Measurements from ENCODE around the gene ZNF768. TPM values are rescaled to one million over a fixed set of nuclear protein-coding genes. Genes with fewer than 3 reads are reported as not detected.
"Not testable (repeated sequence)": the region's sequence is repeated elsewhere in the genome, so short reads cannot be mapped to it uniquely, and the experiment has no call there.

The ZNF768 gene
- total and polyA plus RNA-seq, 2 donors (not counting 1 experiment from before 2014, with no cell fraction given): 8.2 to 23.9 TPM

- Histone ChIP-seq H4K20me1 (ENCODE audit: control insufficient read depth, extremely low read depth, insufficient read depth, low read length) (no peaks in the 10 kb centered on the region), H3K36me3 (ENCODE audit: control insufficient read depth, insufficient read depth, low read length) (no peaks in the 10 kb centered on the region), H3K27ac (ENCODE audit: insufficient read depth, low read length) (no peak overlapping the region), H3K9me3 (ENCODE audit: control insufficient read depth, insufficient read depth, low read depth, low read length) (no peaks in the 10 kb centered on the region), H3K4me3 (replicated peaks in 1 of 4; ENCODE audit: control extremely low read depth in 1 of 4, insufficient read depth in 1 of 4, low read depth in 3 of 4, low read length in 4 of 4) (no peak overlapping the region), H3K79me2 (ENCODE audit: control insufficient read depth, insufficient read depth, low read length) (no peaks in the 10 kb centered on the region), H2AFZ (ENCODE audit: low read length) (no peak overlapping the region), H3K27me3 (ENCODE audit: control insufficient read depth, insufficient read depth, low read length) (no peaks in the 10 kb centered on the region), H3K4me1 (ENCODE audit: control insufficient read depth, extremely low read depth, insufficient read depth, low read length) (no peaks in the 10 kb centered on the region), H3K9ac (ENCODE audit: insufficient read depth, low read length) (no peak overlapping the region), H3K4me2 (ENCODE audit: extremely low read depth, insufficient read depth, low read length) (no peak overlapping the region)
- TF ChIP-seq EZH2 (IDR thresholded peaks at IDR 0.05; ENCODE audit: low read length, missing control alignments) (no peak), CTCF (conservative IDR thresholded peaks at IDR 0.05 in 1 of 2, IDR thresholded peaks at IDR 0.05 in 1 of 2; ENCODE audit: low read depth in 1 of 2, low read length in 2 of 2) (peak in 1 of 2 donors; percentile 36)
- DNase-seq (ENCODE audit: low read depth in 2 of 2): no peak
Measured at GRCh38 chr16:30482366-30482765, 44.0 kb downstream of the ZNF768 start.

- Histone ChIP-seq H3K36me3 (ENCODE audit: control insufficient read depth, insufficient read depth, low read length) (no peaks in the 10 kb centered on the region), H3K9ac (ENCODE audit: insufficient read depth, low read length) (no peak overlapping the region), H4K20me1 (ENCODE audit: control insufficient read depth, extremely low read depth, insufficient read depth, low read length) (no peaks in the 10 kb centered on the region), H3K27me3 (ENCODE audit: control insufficient read depth, insufficient read depth, low read length) (peaks cover 3% of the 10 kb centered on the region), H3K79me2 (ENCODE audit: control insufficient read depth, insufficient read depth, low read length) (no peaks in the 10 kb centered on the region), H3K9me3 (ENCODE audit: control insufficient read depth, insufficient read depth, low read depth, low read length) (no peaks in the 10 kb centered on the region), H3K27ac (ENCODE audit: insufficient read depth, low read length) (no peak overlapping the region), H2AFZ (ENCODE audit: low read length) (no peak overlapping the region), H3K4me3 (replicated peaks in 1 of 4; ENCODE audit: control extremely low read depth in 1 of 4, insufficient read depth in 1 of 4, low read depth in 3 of 4, low read length in 4 of 4) (no peak overlapping the region), H3K4me2 (ENCODE audit: extremely low read depth, insufficient read depth, low read length) (no peak overlapping the region), H3K4me1 (ENCODE audit: control insufficient read depth, extremely low read depth, insufficient read depth, low read length) (no peaks in the 10 kb centered on the region)
- no peak for DNase-seq (ENCODE audit: low read depth in 2 of 2)
- TF ChIP-seq CTCF (conservative IDR thresholded peaks at IDR 0.05 in 1 of 2, IDR thresholded peaks at IDR 0.05 in 1 of 2; ENCODE audit: low read depth in 1 of 2, low read length in 2 of 2) (no peak), EZH2 (IDR thresholded peaks at IDR 0.05; ENCODE audit: low read length, missing control alignments) (no peak)
Measured at GRCh38 chr16:30481381-30481780, 45.0 kb downstream of the ZNF768 start.

GRCh38 chr16:30478766-30479478 is 47.4 kb downstream of the ZNF768 start:
- no peaks in the 10 kb centered on the region for H3K36me3 ChIP-seq (ENCODE audit: control insufficient read depth, insufficient read depth, low read length)
- no peaks in the 10 kb centered on the region for H3K9me3 ChIP-seq (ENCODE audit: control insufficient read depth, insufficient read depth, low read depth, low read length)
- H3K4me3 ChIP-seq (replicated peaks in 1 of 4; ENCODE audit: control extremely low read depth in 1 of 4, insufficient read depth in 1 of 4, low read depth in 3 of 4, low read length in 4 of 4): no peak overlapping the region
- H3K27ac ChIP-seq (ENCODE audit: insufficient read depth, low read length): no peak overlapping the region
- H3K27me3 ChIP-seq (ENCODE audit: control insufficient read depth, insufficient read depth, low read length): peaks cover 15% of the 10 kb centered on the region
- no peak overlapping the region for H3K4me2 ChIP-seq (ENCODE audit: extremely low read depth, insufficient read depth, low read length)
- H2AFZ ChIP-seq (ENCODE audit: low read length): no peak overlapping the region
- H3K9ac ChIP-seq (ENCODE audit: insufficient read depth, low read length): no peak overlapping the region
- H4K20me1 ChIP-seq (ENCODE audit: control insufficient read depth, extremely low read depth, insufficient read depth, low read length): no peaks in the 10 kb centered on the region
- H3K79me2 ChIP-seq (ENCODE audit: control insufficient read depth, insufficient read depth, low read length): no peaks in the 10 kb centered on the region
- DNase-seq (ENCODE audit: low read depth in 2 of 2): no peak
- no peak for TF ChIP-seq CTCF (conservative IDR thresholded peaks at IDR 0.05 in 1 of 2, IDR thresholded peaks at IDR 0.05 in 1 of 2; ENCODE audit: low read depth in 1 of 2, low read length in 2 of 2)
- no peak for TF ChIP-seq EZH2 (IDR thresholded peaks at IDR 0.05; ENCODE audit: low read length, missing control alignments)
- no peaks in the 10 kb centered on the region for H3K4me1 ChIP-seq (ENCODE audit: control insufficient read depth, extremely low read depth, insufficient read depth, low read length)

- H3K9ac ChIP-seq (ENCODE audit: insufficient read depth, low read length); H3K9me3 ChIP-seq (ENCODE audit: control insufficient read depth, insufficient read depth, low read depth, low read length); DNase-seq (ENCODE audit: low read depth in 2 of 2); H3K36me3 ChIP-seq (ENCODE audit: control insufficient read depth, insufficient read depth, low read length); H4K20me1 ChIP-seq (ENCODE audit: control insufficient read depth, extremely low read depth, insufficient read depth, low read length); H3K79me2 ChIP-seq (ENCODE audit: control insufficient read depth, insufficient read depth, low read length); H3K4me1 ChIP-seq (ENCODE audit: control insufficient read depth, extremely low read depth, insufficient read depth, low read length); H3K4me2 ChIP-seq (ENCODE audit: extremely low read depth, insufficient read depth, low read length); H3K27ac ChIP-seq (ENCODE audit: insufficient read depth, low read length); H3K4me3 ChIP-seq (replicated peaks in 1 of 4; ENCODE audit: control extremely low read depth in 1 of 4, insufficient read depth in 1 of 4, low read depth in 3 of 4, low read length in 4 of 4); H2AFZ ChIP-seq (ENCODE audit: low read length): not testable (repeated sequence)
- peaks cover 23% of the 10 kb centered on the region for H3K27me3 ChIP-seq (ENCODE audit: control insufficient read depth, insufficient read depth, low read length)
Measured at GRCh38 chr16:30477773-30478172, 48.6 kb downstream of the ZNF768 start.
